ENCODE data around the gene PRKACB.

- TF ChIP-seq CTCF (IDR thresholded peaks at IDR 0.05 in 2 of 3, conservative IDR thresholded peaks at IDR 0.05 in 1 of 3; ENCODE audit: borderline replicate concordance in 1 of 3, insufficient read depth in 1 of 3, low read depth in 2 of 3, low read length in 2 of 3) = no peak
- TF ChIP-seq POLR2A (IDR thresholded peaks at IDR 0.05; ENCODE audit: borderline replicate concordance, extremely low read depth, insufficient read depth, insufficient read length) = no peak
These were observed 142.0 kb downstream of the PRKACB start for GRCh38 chr1:84286071-84286470.

Data from HCT116 (cell line).